ENCODE results near the gene TRIM33. TPM values are rescaled to one million over a fixed set of nuclear protein-coding genes. Genes with fewer than 3 reads are reported as not detected.

TRIM33 gene
- total RNA-seq, 1 experiment from 2014 or later: 28.7 TPM

DNA sequence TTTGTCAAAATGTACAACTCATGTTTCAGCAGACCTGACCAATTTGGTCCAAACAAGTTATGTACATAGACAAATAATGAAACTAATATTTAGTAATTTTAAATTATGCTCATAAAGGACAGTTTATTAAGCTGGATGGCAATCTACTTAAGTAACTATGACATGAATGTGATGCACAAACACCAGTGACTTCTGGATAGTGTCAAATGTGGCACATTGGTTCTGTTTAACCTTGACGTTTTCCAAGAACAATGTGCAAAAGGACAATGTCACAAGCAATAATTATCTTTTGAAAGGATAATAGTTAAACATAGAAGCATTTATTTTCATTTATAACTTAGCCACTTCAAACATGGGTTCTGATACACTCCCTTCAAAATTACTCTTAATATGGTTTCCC lies 80.0 kb downstream of the TRIM33 start:
- no peak for DNase-seq
- no peaks in the 10 kb centered on the region for H3K9me3 ChIP-seq
- H3K4me3 ChIP-seq (ENCODE audit: low read depth, low read length): no peak overlapping the region
- ChIA-PET CTCF (no interaction called here), POLR2A (no interaction called here)
- no peaks in the 10 kb centered on the region; the same call in 1 of the 2 replicates for H3K36me3 ChIP-seq (ENCODE audit: control insufficient read depth, insufficient read depth, low read length)
- H3K4me1 ChIP-seq: peaks cover 9% of the 10 kb centered on the region
- Mint-ChIP-seq H3K36me3 (ENCODE audit: insufficient read depth, unreplicated experiment) (peaks cover 32% of the 10 kb centered on the region), H3K27ac (ENCODE audit: unreplicated experiment) (no peak overlapping the region), H3K9me3 (ENCODE audit: unreplicated experiment) (no peaks in the 10 kb centered on the region), H3K4me1 (ENCODE audit: low read depth, unreplicated experiment) (peaks cover 10% of the 10 kb centered on the region), H3K27me3 (ENCODE audit: insufficient read depth, unreplicated experiment) (no peaks in the 10 kb centered on the region), H3K4me3 (ENCODE audit: unreplicated experiment) (no peak overlapping the region)
- TF ChIP-seq, protein P1, sequence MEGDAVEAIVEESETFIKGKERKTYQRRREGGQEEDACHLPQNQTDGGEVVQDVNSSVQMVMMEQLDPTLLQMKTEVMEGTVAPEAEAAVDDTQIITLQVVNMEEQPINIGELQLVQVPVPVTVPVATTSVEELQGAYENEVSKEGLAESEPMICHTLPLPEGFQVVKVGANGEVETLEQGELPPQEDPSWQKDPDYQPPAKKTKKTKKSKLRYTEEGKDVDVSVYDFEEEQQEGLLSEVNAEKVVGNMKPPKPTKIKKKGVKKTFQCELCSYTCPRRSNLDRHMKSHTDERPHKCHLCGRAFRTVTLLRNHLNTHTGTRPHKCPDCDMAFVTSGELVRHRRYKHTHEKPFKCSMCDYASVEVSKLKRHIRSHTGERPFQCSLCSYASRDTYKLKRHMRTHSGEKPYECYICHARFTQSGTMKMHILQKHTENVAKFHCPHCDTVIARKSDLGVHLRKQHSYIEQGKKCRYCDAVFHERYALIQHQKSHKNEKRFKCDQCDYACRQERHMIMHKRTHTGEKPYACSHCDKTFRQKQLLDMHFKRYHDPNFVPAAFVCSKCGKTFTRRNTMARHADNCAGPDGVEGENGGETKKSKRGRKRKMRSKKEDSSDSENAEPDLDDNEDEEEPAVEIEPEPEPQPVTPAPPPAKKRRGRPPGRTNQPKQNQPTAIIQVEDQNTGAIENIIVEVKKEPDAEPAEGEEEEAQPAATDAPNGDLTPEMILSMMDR (IDR thresholded peaks at IDR 0.05; ENCODE audit: insufficient read depth in 1 of 2, low read depth in 1 of 2, low read length in 1 of 2, severe bottlenecking in 1 of 2, unreplicated experiment in 1 of 2): no peak
- intact Hi-C loops (cut with micrococcal nuclease; ENCODE audit: unreplicated experiment): no loop called here
- BruUV-seq (replicated peaks): no TSS peak
- H3K27me3 ChIP-seq (replicated peaks; ENCODE audit: control insufficient read depth, insufficient read depth, low read length): no peaks in the 10 kb centered on the region

DNA sequence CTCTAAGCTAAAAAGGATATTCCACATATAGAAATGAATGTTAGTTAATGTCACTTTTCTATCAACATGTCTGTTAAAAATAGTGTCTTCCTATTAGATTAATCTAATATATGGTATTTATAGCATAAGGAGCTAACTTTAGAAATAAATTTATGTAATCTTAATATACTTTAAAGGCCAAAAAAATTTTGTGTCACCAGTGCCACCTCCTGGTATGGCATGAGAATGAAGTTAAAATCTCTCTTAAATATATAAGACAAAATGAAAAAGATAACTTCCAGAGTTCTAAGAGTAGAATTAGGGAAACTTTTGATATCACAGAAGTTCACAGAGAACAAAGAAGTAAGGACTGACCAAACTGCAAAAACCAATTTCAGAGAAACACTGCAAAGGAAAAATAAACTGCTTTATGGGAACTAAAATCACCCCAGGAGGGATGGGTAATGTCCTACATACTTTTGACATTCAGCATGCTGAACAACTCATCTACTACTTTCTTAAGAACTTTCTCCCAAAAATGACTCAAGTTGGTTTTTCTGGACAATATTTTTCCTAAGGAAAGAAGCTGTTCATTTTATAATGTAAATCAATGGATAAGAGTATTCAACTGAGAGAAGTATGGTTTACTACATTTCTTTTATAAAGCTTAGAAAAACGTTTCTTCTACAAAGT lies 82.8 kb downstream of the TRIM33 start:
- H3K4me3 Mint-ChIP-seq (ENCODE audit: unreplicated experiment): no peak overlapping the region
- H3K36me3 Mint-ChIP-seq (ENCODE audit: insufficient read depth, unreplicated experiment): peaks cover 40% of the 10 kb centered on the region
- Histone ChIP-seq H3K36me3 (ENCODE audit: control insufficient read depth, insufficient read depth, low read length) (no peaks in the 10 kb centered on the region; the same call in 1 of the 2 replicates), H3K27me3 (replicated peaks; ENCODE audit: control insufficient read depth, insufficient read depth, low read length) (no peaks in the 10 kb centered on the region), H3K4me1 (no peaks in the 10 kb centered on the region), H3K4me3 (ENCODE audit: low read depth, low read length) (no peak overlapping the region), H3K9me3 (no peaks in the 10 kb centered on the region)
- H3K27me3 Mint-ChIP-seq (ENCODE audit: insufficient read depth, unreplicated experiment): no peaks in the 10 kb centered on the region
- no TSS peak for BruUV-seq (replicated peaks)
- TF ChIP-seq, protein P1 (IDR thresholded peaks at IDR 0.05; ENCODE audit: insufficient read depth in 1 of 2, low read depth in 1 of 2, low read length in 1 of 2, severe bottlenecking in 1 of 2, unreplicated experiment in 1 of 2): peak in 1 of 2 experiments; percentile 21
- intact Hi-C loops (cut with micrococcal nuclease; ENCODE audit: unreplicated experiment): loop anchor here (2.0 kb wide), 1 partner anchor 81 kb away; no protein-coding TSS in a partner anchor
- DNase-seq: peak in 1 of 2 experiments; percentile 3
- CTCF ChIA-PET: interaction anchor here (1.3 kb wide), 1 partner anchor 81 kb away, joined by 7 read pairs; no protein-coding TSS in a partner anchor
- H3K4me1 Mint-ChIP-seq (ENCODE audit: low read depth, unreplicated experiment): no peaks in the 10 kb centered on the region
- H3K9me3 Mint-ChIP-seq (ENCODE audit: unreplicated experiment): no peaks in the 10 kb centered on the region
- POLR2A ChIA-PET: no interaction called here
- H3K27ac Mint-ChIP-seq (ENCODE audit: unreplicated experiment): no peak overlapping the region

DNA sequence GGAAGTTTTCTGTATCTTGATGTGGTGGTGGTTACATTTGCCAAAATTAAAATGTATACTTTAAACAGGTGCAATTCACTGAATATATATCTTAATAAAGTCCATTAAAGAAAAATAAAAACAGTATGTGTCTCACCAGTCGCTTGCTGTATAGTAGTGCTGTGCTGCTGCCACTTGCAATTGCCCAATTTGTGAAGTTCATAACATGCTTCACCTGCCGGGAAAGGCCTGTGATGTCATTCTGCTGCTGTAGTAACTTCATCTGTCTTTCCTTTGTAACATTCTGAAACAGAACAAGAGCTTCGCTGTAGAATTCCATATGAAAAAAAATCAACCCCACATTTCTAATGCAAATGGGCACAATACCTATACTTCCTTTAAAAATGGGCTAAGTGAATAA lies 83.4 kb downstream of the TRIM33 start:
- H3K27ac Mint-ChIP-seq (ENCODE audit: unreplicated experiment): no peak overlapping the region
- H3K36me3 ChIP-seq (ENCODE audit: control insufficient read depth, insufficient read depth, low read length): no peaks in the 10 kb centered on the region; the same call in 1 of the 2 replicates
- intact Hi-C loops (cut with micrococcal nuclease; ENCODE audit: unreplicated experiment): loop anchor here (2.0 kb wide), 1 partner anchor 81 kb away; no protein-coding TSS in a partner anchor
- no peaks in the 10 kb centered on the region for H3K4me1 ChIP-seq
- DNase-seq: no peak
- no peaks in the 10 kb centered on the region for H3K9me3 Mint-ChIP-seq (ENCODE audit: unreplicated experiment)
- no peaks in the 10 kb centered on the region for H3K4me1 Mint-ChIP-seq (ENCODE audit: low read depth, unreplicated experiment)
- H3K9me3 ChIP-seq: no peaks in the 10 kb centered on the region
- H3K4me3 ChIP-seq (ENCODE audit: low read depth, low read length): no peak overlapping the region
- H3K27me3 Mint-ChIP-seq (ENCODE audit: insufficient read depth, unreplicated experiment): no peaks in the 10 kb centered on the region
- TF ChIP-seq, protein P1 (IDR thresholded peaks at IDR 0.05; ENCODE audit: insufficient read depth in 1 of 2, low read depth in 1 of 2, low read length in 1 of 2, severe bottlenecking in 1 of 2, unreplicated experiment in 1 of 2): no peak
- CTCF ChIA-PET: interaction anchor here (1.3 kb wide), 1 partner anchor 80 kb away, joined by 7 read pairs; no protein-coding TSS in a partner anchor
- H3K27me3 ChIP-seq (replicated peaks; ENCODE audit: control insufficient read depth, insufficient read depth, low read length): no peaks in the 10 kb centered on the region
- no TSS peak for BruUV-seq (replicated peaks)
- POLR2A ChIA-PET: no interaction called here
- H3K36me3 Mint-ChIP-seq (ENCODE audit: insufficient read depth, unreplicated experiment): peaks cover 40% of the 10 kb centered on the region
- H3K4me3 Mint-ChIP-seq (ENCODE audit: unreplicated experiment): no peak overlapping the region
